Inflammatory macrophage (primary cell): Measurements from ENCODE around the gene POTEI.
"Not testable (repeated sequence)": the region's sequence is repeated elsewhere in the genome, so short reads cannot be mapped to it uniquely, and the experiment has no call there.

Source experiments
- DNase-seq, 2 donors: peaks; one replicate each; pipeline ENCODE4 v3.0.0-alpha.2; 2020 to 2022

Gene POTEI

DNA sequence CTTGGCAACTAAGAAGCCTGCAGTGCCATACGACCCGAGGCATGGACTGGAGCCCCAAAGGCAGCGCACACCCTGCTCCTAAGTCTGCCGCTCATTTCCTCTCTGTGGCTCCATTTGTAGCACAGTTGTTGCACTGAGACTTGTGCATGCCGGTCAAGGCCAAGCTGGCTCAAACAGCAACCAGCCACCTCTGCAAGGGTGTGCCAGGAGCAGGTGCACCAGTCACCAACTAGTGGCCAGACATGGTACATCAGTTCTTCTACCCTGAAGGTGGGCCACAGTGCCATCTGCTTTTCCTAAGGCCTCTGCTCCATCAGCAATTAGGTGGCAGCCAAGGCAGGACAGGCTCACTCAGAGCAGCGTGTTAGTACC lies 54.4 kb downstream of the POTEI start:
- not testable (repeated sequence) for DNase-seq

DNA sequence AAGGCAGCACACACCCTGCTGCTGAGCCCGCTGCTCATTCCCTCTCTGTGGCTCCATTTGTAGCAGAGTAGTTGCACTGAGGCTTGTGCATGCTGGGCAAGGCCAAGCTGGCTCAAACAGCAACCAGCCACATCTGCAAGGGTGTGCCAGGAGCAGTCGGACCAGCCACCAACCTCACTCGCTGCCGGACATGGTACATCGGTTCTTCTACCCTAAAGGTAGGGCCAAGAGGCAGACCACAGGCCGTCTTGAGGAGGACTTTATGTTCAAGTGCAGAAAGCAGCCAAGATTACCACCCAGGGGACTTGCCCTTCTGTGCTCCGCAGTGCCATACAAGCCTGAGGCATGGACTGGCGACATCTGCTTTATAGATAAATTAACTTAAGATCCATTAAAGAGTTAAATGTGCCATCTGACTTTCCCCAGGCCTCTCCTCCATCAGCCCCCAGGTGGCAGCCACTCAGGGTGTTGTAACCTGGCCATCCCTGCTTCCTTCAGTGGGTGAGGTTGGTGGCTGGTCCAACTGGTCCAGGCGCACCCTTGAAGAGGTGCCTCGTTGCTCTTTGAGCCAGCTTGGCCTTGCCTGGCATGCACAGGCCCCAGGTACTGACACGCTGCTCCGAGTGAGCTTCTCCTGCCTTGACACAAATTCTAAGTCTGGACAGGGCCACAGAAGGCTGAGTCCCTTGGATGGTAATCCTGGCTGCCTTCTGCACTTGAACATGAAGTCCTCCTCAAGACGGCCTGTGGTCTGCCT lies 55.0 kb downstream of the POTEI start:
- not testable (repeated sequence) for DNase-seq

DNA sequence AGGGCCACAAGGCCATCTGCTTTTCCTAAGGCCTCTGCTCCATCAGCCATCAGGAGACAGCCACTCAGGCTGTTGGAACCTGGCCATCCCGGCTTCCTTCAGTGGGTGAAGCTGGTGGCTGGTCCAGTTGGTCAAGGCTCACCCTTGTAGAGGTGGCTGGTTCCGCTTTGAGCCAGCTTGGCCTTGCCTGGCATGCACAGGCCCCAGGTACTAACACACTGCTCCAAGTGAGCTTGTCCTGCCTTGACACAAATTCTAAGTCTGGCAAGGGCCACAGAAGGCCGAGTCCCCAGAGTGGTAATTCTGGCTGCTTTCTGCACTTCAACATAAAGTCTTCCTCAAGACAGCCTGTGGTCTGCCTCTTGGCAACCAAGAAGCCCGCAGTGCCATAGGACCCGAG lies 56.2 kb downstream of the POTEI start:
- DNase-seq = not testable (repeated sequence)

DNA sequence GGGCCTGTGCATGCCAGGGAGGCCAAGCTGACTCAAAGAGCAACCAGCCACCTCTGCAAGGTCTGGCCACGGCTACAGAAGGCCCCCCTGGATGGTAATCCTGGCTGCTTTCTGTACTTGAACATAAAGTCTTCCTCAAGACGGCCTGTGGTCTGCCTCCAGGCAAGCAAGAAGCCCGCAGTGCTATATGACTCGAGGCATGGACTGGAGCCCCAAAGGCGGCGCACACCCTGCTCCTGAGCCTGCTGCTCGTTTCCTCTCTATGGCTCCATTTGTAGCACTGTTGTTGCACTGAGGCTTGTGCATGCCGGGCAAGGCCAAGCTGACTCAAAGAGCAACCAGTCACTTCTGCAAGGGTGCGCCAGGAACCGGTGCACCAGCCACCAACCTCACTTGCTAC lies 57.3 kb downstream of the POTEI start:
- DNase-seq = not testable (repeated sequence)

DNA sequence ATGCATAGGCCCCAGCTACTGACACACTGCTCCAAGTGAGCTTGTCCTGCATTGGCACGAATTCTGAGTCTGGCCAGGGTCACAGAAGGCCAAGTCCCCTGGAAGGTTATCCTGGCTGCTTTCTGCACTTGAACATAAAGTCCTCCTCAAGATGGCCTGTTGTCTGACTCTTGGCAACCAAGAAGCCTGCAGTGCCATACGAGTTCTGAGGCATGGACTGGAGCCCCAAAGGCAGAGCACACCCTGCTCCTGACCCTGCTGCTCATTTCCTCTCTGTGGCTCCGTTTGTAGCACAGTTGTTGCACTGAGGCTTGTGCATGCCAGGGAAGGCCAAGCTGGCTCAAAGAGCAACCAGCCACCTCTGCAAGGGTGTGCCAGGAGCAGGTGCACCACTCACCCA lies 57.9 kb downstream of the POTEI start:
- not testable (repeated sequence) for DNase-seq

DNA sequence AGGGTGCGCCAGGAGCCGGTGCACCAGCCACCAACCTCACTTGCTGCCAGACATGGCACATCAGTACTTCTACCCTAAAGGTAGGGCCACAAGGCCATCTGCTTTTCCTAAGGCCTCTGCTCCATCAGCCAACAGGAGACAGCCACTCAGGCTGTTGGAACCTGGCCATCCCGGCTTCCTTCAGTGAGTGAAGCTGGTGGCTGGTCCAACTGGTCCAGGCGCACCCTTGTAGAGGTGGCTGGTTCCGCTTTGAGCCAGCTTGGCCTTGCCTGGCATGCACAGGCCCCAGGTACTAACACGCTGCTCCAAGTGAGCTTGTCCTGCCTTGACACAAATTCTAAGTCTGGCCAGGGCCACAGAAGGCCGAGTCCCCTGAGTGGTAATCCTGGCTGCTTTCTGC lies 58.8 kb downstream of the POTEI start:
- DNase-seq = not testable (repeated sequence)

DNA sequence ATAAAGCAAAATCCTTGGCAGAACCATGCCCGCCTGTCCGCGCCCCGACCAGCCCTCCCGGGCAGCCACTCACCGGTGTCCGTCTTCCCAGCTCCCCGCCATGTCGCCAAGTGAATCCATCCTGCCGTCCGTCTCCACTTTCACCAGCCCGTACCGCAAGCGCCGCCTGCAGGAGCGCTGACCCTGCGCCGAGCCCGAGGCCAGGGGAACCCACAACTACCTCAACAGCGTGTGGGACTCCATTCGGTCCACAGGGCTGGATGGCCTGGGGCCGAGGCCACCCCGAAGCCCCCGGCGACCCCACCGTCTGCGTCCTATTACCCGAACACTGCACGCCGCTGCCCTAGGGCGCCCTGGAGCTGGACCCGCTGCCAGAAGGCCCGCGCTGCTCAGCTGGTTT lies 81.5 kb downstream of the POTEI start:
- peak; percentile 30 to 54 for DNase-seq

DNA sequence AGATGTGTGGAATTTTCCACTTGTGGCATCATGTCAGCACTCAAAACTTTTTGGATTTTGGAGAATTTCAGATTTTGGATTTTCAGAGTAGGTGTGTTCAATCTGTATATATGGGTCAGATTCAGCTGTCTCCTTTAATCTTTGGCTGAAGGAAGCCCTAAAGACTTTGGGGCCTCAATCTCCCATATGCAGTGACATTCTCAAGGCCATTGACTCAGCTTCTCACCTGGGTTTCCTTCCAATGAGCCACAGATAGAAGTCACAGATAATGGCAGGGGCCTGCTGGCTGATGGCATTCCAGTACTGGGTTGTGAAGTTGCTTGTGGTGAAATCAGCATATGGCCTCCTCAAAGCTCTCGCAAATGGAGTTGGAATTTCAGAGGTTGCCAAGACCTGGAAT lies 90.3 kb downstream of the POTEI start:
- DNase-seq = not testable (repeated sequence)

DNA sequence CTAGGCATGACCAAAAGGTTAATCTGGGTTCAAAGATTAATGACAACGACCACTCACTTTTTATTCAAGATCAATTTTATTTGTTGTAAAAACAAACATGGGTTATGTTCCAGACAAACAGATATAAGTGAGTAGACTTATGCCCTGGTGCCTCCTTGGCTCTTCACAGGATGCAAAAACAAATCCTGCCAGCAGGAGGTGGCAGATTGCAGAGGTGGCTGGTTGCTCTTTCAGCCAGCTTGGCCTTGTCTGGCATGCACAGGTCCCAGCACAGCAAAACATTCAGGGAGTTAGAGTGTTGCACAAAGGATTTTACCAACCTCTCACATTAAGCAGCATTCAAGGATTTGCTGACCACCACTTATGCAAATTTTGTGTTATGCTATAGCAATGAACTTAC lies 92.4 kb downstream of the POTEI start:
- DNase-seq = not testable (repeated sequence)
